Thyroid gland (tissue), 4 donors: Measurements from ENCODE around the gene NR4A1. TPM values are rescaled to one million over a fixed set of nuclear protein-coding genes. Genes with fewer than 3 reads are reported as not detected.

Experiments
- DNase-seq, 2 donors: peaks; one replicate each; pipeline ENCODE4 v3.0.0-alpha.2; 2019
- H3K27ac ChIP-seq, 3 donors: fragments of 200-600 bp; sonication (generic); 1 replicate in 2 of 3; 2 replicates in 1 of 3; pipeline ENCODE4 v1.5.1; 2016 to 2019; ENCODE audit warnings: mild to moderate bottlenecking in 1 of 3, moderate library complexity in 1 of 3
- H3K27me3 ChIP-seq: fragments of 200-600 bp; sonication (generic); one replicate; pipeline ENCODE4 v1.5.1; 2019
- H3K36me3 ChIP-seq, 2 donors: fragments of 200-600 bp; sonication (generic); one replicate each; pipeline ENCODE4 v1.5.1; 2016 to 2019
- H3K4me1 ChIP-seq, 2 donors: fragments of 200-600 bp; sonication (generic); one replicate each; pipeline ENCODE4 v1.5.1; 2017 to 2019
- H3K4me3 ChIP-seq, 3 donors: fragments of 200-600 bp; sonication (generic); replicated peaks in 1 of 3; 1 replicate in 2 of 3; 2 replicates in 1 of 3; pipeline ENCODE4 v1.5.1; 2016; ENCODE audit warnings: mild to moderate bottlenecking in 1 of 3
- H3K9me3 ChIP-seq: fragments of 200-600 bp; sonication (generic); one replicate; pipeline ENCODE4 v1.5.1; 2017
- POLR2A ChIP-seq, 2 donors: fragments of 450-650 bp; IDR thresholded peaks; one replicate each; pipeline ENCODE4 v1.6.1; 2017; ENCODE audit warnings: antibody characterized with exemption in 2 of 2, mild to moderate bottlenecking in 2 of 2, moderate library complexity in 1 of 2
- WGBS, 2 donors: methylation state at CpG; one replicate each; pipeline ENCODE4 v1.1.5; 2017; 5-methylcytosine and 5-hydroxymethylcytosine counted together
- intact Hi-C: fragments of 100-400 bp; cut with DNase I; formaldehyde crosslinking; loops from one replicate; pipeline ENCODE4 v1.15.1; 2023
- total RNA-seq, 4 donors: library from RNA; depleted of rRNA; stranded (reverse); fragments of >200 nt; gene quantifications; one replicate each; pipeline ENCODE4 v1.2.3, GENCODE V29; 2016
- TF ChIP-seq, protein P1 (sequence below), 6 experiments: fragments of 200-600 bp in 3 of 6; fragments of 450-650 bp in 3 of 6; sonication (generic) in 3 of 6; IDR thresholded peaks; one replicate each; pipeline ENCODE4 v1.5.1; 2016 to 2019; ENCODE audit warnings: antibody characterized with exemption in 6 of 6, mild to moderate bottlenecking in 2 of 6, inconsistent platforms in 1 of 6, moderate library complexity in 1 of 6

The NR4A1 gene
- total RNA-seq, 4 donors from 2014 or later: 46.3 to 156 (median 83.5) TPM

- no peaks in the 10 kb centered on the region for H3K9me3 ChIP-seq
- no peaks in the 10 kb centered on the region for H3K36me3 ChIP-seq
- H3K27ac ChIP-seq: no peak overlapping the region
- no peaks in the 10 kb centered on the region for H3K27me3 ChIP-seq
- intact Hi-C loops: no loop called here
- 84 to 87% methylated on average over 10 of the region's 10 CpGs for WGBS, 2 donors
- no peak overlapping the region for H3K4me3 ChIP-seq
- peaks cover 7 to 11% of the 10 kb centered on the region in 2 donors for H3K4me1 ChIP-seq
- no peak for DNase-seq
- no peak for TF ChIP-seq POLR2A (IDR thresholded peaks at IDR 0.05)
- TF ChIP-seq, protein P1, sequence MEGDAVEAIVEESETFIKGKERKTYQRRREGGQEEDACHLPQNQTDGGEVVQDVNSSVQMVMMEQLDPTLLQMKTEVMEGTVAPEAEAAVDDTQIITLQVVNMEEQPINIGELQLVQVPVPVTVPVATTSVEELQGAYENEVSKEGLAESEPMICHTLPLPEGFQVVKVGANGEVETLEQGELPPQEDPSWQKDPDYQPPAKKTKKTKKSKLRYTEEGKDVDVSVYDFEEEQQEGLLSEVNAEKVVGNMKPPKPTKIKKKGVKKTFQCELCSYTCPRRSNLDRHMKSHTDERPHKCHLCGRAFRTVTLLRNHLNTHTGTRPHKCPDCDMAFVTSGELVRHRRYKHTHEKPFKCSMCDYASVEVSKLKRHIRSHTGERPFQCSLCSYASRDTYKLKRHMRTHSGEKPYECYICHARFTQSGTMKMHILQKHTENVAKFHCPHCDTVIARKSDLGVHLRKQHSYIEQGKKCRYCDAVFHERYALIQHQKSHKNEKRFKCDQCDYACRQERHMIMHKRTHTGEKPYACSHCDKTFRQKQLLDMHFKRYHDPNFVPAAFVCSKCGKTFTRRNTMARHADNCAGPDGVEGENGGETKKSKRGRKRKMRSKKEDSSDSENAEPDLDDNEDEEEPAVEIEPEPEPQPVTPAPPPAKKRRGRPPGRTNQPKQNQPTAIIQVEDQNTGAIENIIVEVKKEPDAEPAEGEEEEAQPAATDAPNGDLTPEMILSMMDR (IDR thresholded peaks at IDR 0.05): no peak
These were observed 45.9 kb upstream of the NR4A1 start for GRCh38 chr12:52005218-52005902.

DNA sequence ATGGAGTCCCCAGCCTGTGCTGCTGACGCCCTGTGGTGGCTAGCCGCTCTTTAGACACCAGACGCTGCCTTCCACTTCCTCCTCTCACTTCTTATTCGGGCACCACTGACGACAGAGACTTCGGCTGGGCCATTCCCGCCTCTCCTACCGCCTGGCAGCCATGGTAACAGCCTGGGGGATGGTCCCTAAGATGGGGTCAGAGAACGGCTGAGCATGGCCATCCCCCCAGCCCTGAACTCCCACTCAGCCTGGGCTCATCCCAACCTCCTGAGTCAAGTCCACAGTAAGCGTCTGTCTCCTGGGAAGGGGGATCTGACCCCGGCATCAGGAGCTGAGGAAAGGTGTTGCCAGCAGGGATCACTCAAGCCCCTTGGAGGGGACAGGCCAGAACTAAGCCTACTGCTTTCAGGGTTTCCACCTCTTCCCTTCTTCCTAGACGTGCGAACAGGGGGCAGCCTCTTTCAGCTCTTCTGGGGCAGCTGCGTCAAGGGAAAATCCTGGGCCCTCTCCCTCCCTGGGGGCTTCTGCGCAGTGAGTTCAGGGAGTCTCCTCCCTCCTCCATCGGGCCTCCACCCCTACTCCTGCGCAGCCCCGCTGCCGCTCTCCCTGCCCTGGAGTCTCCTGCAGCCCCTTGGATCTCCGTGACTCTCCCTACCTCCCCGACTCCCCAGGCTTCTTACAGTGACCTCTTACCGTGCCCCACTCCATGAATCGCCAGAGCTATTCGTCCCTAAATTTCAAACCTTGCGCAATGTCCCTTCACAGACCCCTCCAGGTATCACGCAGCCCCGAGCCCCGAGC, 45.1 kb upstream of the NR4A1 start:
- H3K4me1 ChIP-seq: peaks cover 7 to 18% of the 10 kb centered on the region in 2 donors
- H3K4me3 ChIP-seq: peak overlapping the region in 1 of 3 donors; percentile 67
- DNase-seq: peak in 1 of 2 donors; percentile 31
- H3K36me3 ChIP-seq: no peaks in the 10 kb centered on the region
- intact Hi-C loops: no loop called here
- H3K9me3 ChIP-seq: no peaks in the 10 kb centered on the region
- no peaks in the 10 kb centered on the region for H3K27me3 ChIP-seq
- no peak for TF ChIP-seq POLR2A (IDR thresholded peaks at IDR 0.05)
- TF ChIP-seq, protein P1 (IDR thresholded peaks at IDR 0.05): no peak
- WGBS, 2 donors: 29 to 36% methylated on average over 22 to 28 of the region's 28 CpGs
- no peak overlapping the region for H3K27ac ChIP-seq

GRCh38 chr12:52006726-52007157, 44.5 kb upstream of the NR4A1 start, which contains the start of gene TAMALIN:
Gene TAMALIN (plus strand): TSS chr12:52006946. CDS start chr12:52007020, 74 bp downstream.
- no peaks in the 10 kb centered on the region for H3K27me3 ChIP-seq
- TF ChIP-seq POLR2A (IDR thresholded peaks at IDR 0.05): peak in 1 of 2 donors; percentile 74
- TF ChIP-seq, protein P1 (IDR thresholded peaks at IDR 0.05): no peak
- no peaks in the 10 kb centered on the region for H3K36me3 ChIP-seq
- peak within 1 kb of the TSS; percentile 22 to 67 (median 67) for H3K4me3 ChIP-seq
- peak; percentile 67 to 68 for DNase-seq
- H3K4me1 ChIP-seq: peaks cover 7 to 21% of the 10 kb centered on the region in 2 donors
- H3K27ac ChIP-seq: peak within 1 kb of the TSS; percentile 52 to 80 (median 78)
- intact Hi-C loops: no loop called here
- WGBS, 2 donors: 0% methylated on average over 15 of the region's 60 CpGs; no CpG with 5 or more reads in 1 of the 2 donors
- no peaks in the 10 kb centered on the region for H3K9me3 ChIP-seq

- TF ChIP-seq, protein P1 (IDR thresholded peaks at IDR 0.05): no peak
- no peak for TF ChIP-seq POLR2A (IDR thresholded peaks at IDR 0.05)
- Histone ChIP-seq H3K27me3 (no peaks in the 10 kb centered on the region), H3K9me3 (no peaks in the 10 kb centered on the region), H3K4me1 (peaks cover 7 to 21% of the 10 kb centered on the region in 2 donors), H3K27ac (peak overlapping the region; percentile 52 to 80 (median 78)), H3K4me3 (peak overlapping the region; percentile 22 to 67 (median 67)), H3K36me3 (no peaks in the 10 kb centered on the region)
- intact Hi-C loops: no loop called here
- 5 to 7% methylated on average over 22 to 47 of the region's 72 CpGs for WGBS, 2 donors
- peak; percentile 17 to 38 for DNase-seq
These were observed 43.9 kb upstream of the NR4A1 start for GRCh38 chr12:52007158-52007921.
